Upper lobe of right lung (tissue), 1 donor: ENCODE results near the gene GPATCH2. TPM values are rescaled to one million over a fixed set of nuclear protein-coding genes. Genes with fewer than 3 reads are reported as not detected.

Experiments
- ATAC-seq: fragments of 200-7000 bp; cut with Tn5 transposase; one replicate; pipeline ENCODE4 v1.9.1; 2020; ENCODE audit warnings: mild to moderate bottlenecking, moderate library complexity
- DNase-seq: peaks from one replicate; pipeline ENCODE4 v3.0.0-alpha.2; 2020
- H3K27ac ChIP-seq: fragments of 200-600 bp; one replicate; pipeline ENCODE4 v1.8.0; 2022
- H3K27me3 ChIP-seq: fragments of 200-600 bp; one replicate; pipeline ENCODE4 v1.8.0; 2022; ENCODE audit warnings: mild to moderate bottlenecking
- H3K36me3 ChIP-seq: fragments of 200-600 bp; one replicate; pipeline ENCODE4 v1.8.0; 2022
- H3K4me1 ChIP-seq: fragments of 200-600 bp; one replicate; pipeline ENCODE4 v1.8.0; 2022
- H3K4me3 ChIP-seq: fragments of 200-600 bp; one replicate; pipeline ENCODE4 v1.8.0; 2022; ENCODE audit warnings: mild to moderate bottlenecking
- H3K9me3 ChIP-seq: fragments of 200-600 bp; one replicate; pipeline ENCODE4 v1.8.0; 2022
- CTCF ChIP-seq: fragments of 200-600 bp; IDR thresholded peaks from one replicate; pipeline ENCODE4 v1.8.0; 2022; ENCODE audit warnings: antibody characterized with exemption
- intact Hi-C: fragments of 100-400 bp; cut with DNase I; formaldehyde crosslinking; loops from one replicate; pipeline ENCODE4 v1.11.0; 2022
- total RNA-seq: library from RNA; stranded (reverse); fragmentation: NEBNext Ultra II Directional; extraction: Animal tissue kit (Norgen Biotek cat#: 25700); gene quantifications from one replicate; pipeline ENCODE4 v1.2.1, GENCODE V29; 2021
- donor health status: DM: no; HTN: yes; CAD: no; lungs with severe emphysema.

GPATCH2 gene
- total RNA-seq, 1 donor from 2014 or later = 11.3 TPM

GRCh38 chr1:217419194-217419551 lies 211.7 kb downstream of the GPATCH2 start:
- ATAC-seq = no peak
- H3K27me3 ChIP-seq = no peaks in the 10 kb centered on the region

GRCh38 chr1:217418269-217419193 lies 212.4 kb downstream of the GPATCH2 start:
- ATAC-seq = no peak
- Histone ChIP-seq H3K9me3 (no peaks in the 10 kb centered on the region), H3K4me3 (no peak overlapping the region), H3K36me3 (no peaks in the 10 kb centered on the region), H3K4me1 (no peaks in the 10 kb centered on the region), H3K27ac (no peak overlapping the region), H3K27me3 (no peaks in the 10 kb centered on the region)
- no peak for TF ChIP-seq CTCF
- intact Hi-C loops = no loop called here
- DNase-seq = no peak

More at GRCh38 chr1:217419194-217419551, 211.7 kb downstream of the GPATCH2 start:
- Histone ChIP-seq H3K36me3 (no peaks in the 10 kb centered on the region), H3K4me3 (no peak overlapping the region), H3K9me3 (no peaks in the 10 kb centered on the region), H3K4me1 (no peaks in the 10 kb centered on the region), H3K27ac (no peak overlapping the region)
- intact Hi-C loops = no loop called here
- no peak for TF ChIP-seq CTCF
- DNase-seq = no peak

GRCh38 chr1:217417363-217417762 lies 213.5 kb downstream of the GPATCH2 start:
- Histone ChIP-seq H3K27me3 (no peaks in the 10 kb centered on the region), H3K4me3 (no peak overlapping the region), H3K27ac (no peak overlapping the region), H3K9me3 (no peaks in the 10 kb centered on the region), H3K36me3 (no peaks in the 10 kb centered on the region), H3K4me1 (no peaks in the 10 kb centered on the region)
- DNase-seq (no peak), ATAC-seq (no peak)
- TF ChIP-seq CTCF = no peak
- intact Hi-C loops = no loop called here

- H3K36me3 ChIP-seq = no peaks in the 10 kb centered on the region
- DNase-seq = no peak
- no peaks in the 10 kb centered on the region for H3K9me3 ChIP-seq
- intact Hi-C loops = no loop called here
- H3K4me1 ChIP-seq = no peaks in the 10 kb centered on the region
- no peaks in the 10 kb centered on the region for H3K27me3 ChIP-seq
- no peak for ATAC-seq
- TF ChIP-seq CTCF = no peak
- H3K27ac ChIP-seq = no peak overlapping the region
- H3K4me3 ChIP-seq = no peak overlapping the region
These were observed 223.3 kb downstream of the GPATCH2 start for GRCh38 chr1:217407534-217408001.

GRCh38 chr1:217403026-217403720 lies 227.7 kb downstream of the GPATCH2 start:
- Histone ChIP-seq H3K4me3 (no peak overlapping the region), H3K36me3 (no peaks in the 10 kb centered on the region), H3K9me3 (no peaks in the 10 kb centered on the region), H3K27me3 (no peaks in the 10 kb centered on the region), H3K4me1 (no peaks in the 10 kb centered on the region), H3K27ac (no peak overlapping the region)
- no peak for TF ChIP-seq CTCF
- no peak for ATAC-seq
- no peak for DNase-seq
- intact Hi-C loops = no loop called here
